Retinal pigment epithelial cell (primary cell): Measurements from ENCODE around the gene C1orf167.
"Not testable (repeated sequence)": the region's sequence is repeated elsewhere in the genome, so short reads cannot be mapped to it uniquely, and the experiment has no call there.

ENCODE experiments used
- DNase-seq: peaks from one replicate; pipeline ENCODE4 v3.0.0-alpha.2; 2010; ENCODE audit warnings: low read depth
- H3K4me3 ChIP-seq: 2 replicates; pipeline ENCODE4 v1.5.1; 2011; ENCODE audit warnings: mild to moderate bottlenecking, low read length, control low read depth, moderate library complexity
- TF ChIP-seq, protein P1 (sequence below): conservative IDR thresholded peaks from 2 replicates; pipeline ENCODE4 v1.5.1; 2011; ENCODE audit warnings: low read depth, low read length, control low read depth, inconsistent platforms

C1orf167 gene

DNA sequence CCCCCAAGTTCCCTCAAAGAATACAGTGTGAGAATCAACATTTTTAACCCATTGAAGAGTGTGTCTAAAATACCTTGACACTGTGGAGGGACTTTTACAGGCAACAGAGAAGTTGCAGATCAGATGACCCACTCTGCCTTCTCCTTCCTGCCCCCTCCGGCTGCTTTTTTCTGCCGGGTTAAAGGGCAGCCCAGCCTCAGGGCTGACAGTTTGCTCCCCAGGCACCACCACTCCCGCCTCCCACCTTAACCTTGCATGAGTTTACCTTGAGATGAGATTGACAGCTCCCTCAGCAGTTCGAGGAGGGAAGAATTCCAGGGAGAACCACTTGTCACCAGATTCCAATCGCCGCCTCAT is 40.6 kb downstream of the C1orf167 start:
- no peak for DNase-seq
- H3K4me3 ChIP-seq = peak overlapping the region; percentile 68
- TF ChIP-seq, protein P1, sequence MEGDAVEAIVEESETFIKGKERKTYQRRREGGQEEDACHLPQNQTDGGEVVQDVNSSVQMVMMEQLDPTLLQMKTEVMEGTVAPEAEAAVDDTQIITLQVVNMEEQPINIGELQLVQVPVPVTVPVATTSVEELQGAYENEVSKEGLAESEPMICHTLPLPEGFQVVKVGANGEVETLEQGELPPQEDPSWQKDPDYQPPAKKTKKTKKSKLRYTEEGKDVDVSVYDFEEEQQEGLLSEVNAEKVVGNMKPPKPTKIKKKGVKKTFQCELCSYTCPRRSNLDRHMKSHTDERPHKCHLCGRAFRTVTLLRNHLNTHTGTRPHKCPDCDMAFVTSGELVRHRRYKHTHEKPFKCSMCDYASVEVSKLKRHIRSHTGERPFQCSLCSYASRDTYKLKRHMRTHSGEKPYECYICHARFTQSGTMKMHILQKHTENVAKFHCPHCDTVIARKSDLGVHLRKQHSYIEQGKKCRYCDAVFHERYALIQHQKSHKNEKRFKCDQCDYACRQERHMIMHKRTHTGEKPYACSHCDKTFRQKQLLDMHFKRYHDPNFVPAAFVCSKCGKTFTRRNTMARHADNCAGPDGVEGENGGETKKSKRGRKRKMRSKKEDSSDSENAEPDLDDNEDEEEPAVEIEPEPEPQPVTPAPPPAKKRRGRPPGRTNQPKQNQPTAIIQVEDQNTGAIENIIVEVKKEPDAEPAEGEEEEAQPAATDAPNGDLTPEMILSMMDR = no peak

DNA sequence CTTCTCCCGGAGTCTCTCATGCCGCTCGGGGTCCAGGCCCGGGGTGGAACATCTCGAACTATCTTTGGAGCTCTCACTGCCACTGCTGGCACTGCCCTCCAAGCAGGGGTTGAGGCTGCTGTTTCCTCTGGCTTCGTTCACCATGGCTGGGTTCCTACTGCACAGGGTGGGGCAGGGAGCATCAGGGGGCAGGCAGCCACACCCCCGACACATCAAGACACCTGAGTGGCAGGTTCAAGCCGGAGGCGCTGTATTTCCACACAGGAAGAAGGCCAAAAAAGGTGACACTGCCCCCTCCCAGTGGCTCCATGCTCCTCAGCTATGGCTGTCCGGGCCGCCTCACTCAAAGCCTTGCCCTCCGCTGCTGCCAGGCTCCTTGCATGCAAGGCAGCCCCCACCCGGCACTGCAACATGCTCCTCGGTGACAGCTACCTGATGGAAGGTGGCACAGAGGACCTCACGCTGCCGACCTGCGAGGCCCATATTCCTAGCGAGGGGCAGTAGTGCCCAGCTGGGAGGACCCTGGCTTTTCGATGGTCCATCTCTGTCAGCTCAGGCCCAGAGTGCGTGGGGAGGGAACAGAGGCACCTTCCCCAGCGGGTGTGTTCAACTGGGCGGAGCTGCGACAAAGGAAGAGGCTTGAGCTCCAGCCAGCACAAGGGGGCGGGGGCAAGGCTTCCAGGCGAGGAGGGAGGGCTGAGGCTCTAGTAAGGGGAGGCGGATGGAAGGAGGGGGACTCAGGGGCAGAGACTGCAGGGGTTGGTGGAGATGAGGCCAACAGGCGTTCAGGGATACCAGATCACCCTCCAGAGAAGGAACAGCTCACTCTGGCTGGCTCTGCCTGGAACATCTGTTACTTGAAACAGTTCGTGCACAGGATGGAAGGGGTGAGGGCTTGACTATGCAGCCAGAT is 41.2 kb downstream of the C1orf167 start:
- TF ChIP-seq, protein P1 = no peak
- peak; percentile 83 for DNase-seq

DNA sequence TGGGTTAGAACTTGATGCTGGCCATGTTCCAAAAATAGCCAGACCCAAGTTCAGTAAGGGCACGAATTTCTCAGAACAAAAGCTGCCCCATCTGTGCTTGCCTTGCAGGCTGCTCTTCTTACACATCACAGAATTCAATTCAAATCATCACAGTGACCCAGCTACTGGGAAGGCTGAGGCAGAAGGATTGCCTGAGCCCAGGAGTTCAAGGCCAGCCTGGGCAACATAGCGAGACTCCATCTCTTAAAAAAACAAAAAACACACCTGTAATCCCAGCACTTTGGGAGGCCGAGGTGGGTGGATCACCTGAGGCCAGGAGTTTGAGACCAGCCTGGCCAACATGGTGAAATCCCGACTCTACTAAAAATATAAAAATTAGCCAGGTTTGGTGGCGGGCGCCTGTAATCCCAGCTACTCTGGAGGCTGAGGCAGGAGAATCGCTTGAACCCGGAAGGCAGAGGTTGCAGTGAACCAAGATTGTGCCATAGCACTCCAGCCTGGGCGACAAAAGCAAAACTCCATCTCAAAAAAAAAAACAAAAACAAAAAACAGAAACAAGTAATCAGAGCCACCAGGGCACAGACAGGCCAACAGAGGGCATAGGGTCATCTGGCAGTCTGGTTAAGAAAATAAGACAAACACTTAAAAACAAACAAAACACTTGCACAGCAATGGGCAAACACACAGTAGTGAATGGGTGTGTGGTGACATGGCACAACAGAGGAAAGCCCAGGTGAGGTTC is 42.1 kb downstream of the C1orf167 start:
- not testable (repeated sequence) for DNase-seq
- H3K4me3 ChIP-seq = peak overlapping the region; percentile 68

More for the DNA sequence above, 41.2 kb downstream of the C1orf167 start:
- peak overlapping the region; percentile 68 for H3K4me3 ChIP-seq

DNA sequence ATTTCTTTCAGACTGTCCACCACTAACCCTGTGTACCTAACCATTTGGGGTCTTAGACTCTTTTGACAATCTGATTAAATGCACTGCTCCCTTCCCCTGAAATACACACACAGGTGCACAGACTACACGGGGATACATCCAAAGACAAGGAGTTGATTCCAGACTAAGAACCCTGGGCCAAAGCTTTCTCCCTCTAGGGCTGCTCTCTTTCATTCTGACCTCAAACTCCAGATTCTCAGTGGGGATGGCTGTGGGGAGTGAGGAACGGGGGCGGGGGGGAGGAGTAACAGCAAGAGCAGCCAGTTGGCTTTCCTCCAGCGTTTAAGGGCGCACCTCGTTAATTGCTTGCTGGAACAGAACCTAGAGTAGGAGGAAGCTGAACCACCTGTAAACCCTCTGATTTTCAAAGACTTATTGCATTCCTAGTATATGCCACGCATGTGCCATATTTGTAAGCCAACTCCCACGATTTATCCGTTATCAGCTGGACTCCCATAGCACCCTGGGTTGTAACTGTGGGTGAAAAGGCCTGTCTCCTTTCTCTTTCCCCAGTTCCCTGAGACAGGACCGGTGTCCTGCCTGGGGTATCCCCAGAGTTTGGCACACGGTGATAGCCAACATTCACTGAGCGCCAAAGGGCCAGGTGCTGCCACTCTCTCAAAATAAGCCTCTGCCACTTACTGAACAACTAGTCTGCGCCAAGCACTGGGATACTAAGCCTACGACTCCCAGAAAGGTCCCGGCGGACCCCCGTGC is 42.9 kb downstream of the C1orf167 start:
- peak; percentile 68 for DNase-seq
- TF ChIP-seq, protein P1 = no peak
- peak overlapping the region; percentile 52 for H3K4me3 ChIP-seq

DNA sequence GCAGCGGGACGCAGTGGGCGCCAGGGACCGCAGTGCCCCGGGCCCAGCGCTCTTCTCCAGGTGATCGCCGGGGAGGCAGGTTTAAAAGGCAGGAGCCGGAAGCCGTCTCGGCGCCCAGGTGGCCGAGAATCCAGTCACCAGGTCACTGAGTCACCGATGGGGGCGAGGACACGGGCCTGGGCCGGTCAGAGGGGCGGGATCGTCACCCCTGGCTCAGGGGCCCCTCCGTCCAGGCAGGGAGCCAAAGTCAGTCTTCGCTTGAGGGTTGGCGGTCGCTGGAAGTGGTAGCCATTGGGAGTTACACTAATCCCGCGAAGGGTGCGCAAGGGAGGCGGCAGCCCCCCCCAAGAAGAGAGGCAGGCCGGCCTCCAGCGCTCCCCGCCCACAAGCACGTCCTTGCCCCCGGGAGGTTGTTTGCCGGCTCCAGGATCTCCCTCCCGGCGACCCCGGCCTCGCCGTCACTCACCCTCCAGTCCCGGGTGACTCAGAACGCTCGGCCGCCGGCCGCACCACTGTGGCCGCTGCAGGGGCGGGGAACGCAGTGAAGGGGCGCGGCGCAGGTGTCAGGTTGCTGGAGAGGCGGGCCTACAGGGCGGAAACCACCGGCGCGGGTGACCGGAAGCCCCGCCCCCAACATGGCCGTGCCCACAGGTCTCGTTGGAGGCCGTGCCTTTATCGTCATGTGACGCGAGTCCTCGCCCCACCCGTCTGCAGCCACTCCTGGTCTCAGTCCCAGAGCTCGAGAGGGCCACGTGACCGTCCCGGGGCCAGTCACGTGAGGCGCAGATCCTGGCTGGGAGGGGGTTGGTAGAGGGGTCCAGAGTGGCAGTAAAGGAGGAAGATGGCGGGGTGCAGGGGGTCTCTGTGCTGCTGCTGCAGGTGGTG is 43.7 kb downstream of the C1orf167 start, which contains the start of the genes CLCN6 and MTHFR:
TSS of gene CLCN6 (plus strand) at position 770 of the 885 bp plus-strand sequence. CDS start at position 842, 72 bp downstream.
TSS of gene MTHFR (minus strand) at position 543 of the 885 bp plus-strand sequence. CDS start 2,848 bp downstream, outside the sequence.
- H3K4me3 ChIP-seq = peak within 1 kb of the TSS; percentile 52
- peak; percentile 96 for DNase-seq
- TF ChIP-seq, protein P1 = no peak

DNA sequence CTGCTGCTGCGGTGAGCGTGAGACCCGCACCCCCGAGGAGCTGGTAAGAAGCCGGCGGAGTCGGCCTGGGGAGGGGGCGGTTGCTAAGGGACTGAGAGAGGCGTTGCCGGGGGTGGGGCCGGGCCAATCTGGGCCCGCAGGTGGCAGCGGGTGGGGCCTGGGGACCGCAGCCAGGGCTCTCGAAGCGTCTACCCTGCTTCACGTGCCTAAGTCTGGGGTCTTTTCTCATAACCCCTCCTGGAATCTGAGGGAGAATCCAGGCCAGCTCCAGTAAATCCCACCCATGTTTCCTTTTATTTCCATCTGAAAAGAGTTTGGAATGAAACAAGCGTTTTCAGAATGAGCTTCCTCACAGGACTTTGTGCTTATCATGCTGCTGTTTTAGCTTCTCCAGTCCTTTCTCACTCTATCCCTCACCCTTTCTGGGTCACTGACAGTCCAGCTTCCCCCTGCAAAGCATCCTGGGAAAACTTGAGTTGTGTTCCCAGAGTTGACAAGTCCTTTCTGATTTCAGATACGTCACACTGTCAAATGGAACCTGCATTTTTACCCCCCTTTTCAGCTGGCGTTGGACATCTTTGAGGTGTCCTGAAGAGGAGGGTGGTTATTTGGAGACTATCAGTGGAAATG is 44.4 kb downstream of the C1orf167 start:
- TF ChIP-seq, protein P1 = no peak
- no peak for DNase-seq
- peak overlapping the region; percentile 52 for H3K4me3 ChIP-seq
